ENCODE data around the gene OSBP2. TPM values are rescaled to one million over a fixed set of nuclear protein-coding genes. Genes with fewer than 3 reads are reported as not detected.
A peak's percentile ranks its signal among the peaks of the same experiment; 100 is the strongest.

OSBP2 gene
- total RNA-seq, 1 experiment from 2014 or later: 10.2 TPM

- TF ChIP-seq EZH2phosphoT487 (IDR thresholded peaks at IDR 0.05; ENCODE audit: borderline replicate concordance, low read length) (no peak), CTCF (conservative IDR thresholded peaks at IDR 0.05; ENCODE audit: low read depth, low read length) (no peak), EZH2 (IDR thresholded peaks at IDR 0.05; ENCODE audit: low read length, unreplicated experiment) (no peak)
- Histone ChIP-seq H3K4me2 (ENCODE audit: low read length) (no peak overlapping the region), H3K27ac (ENCODE audit: low read length) (no peak overlapping the region), H3F3A (ENCODE audit: low read length, unreplicated experiment) (no peaks in the 10 kb centered on the region), H4K20me1 (ENCODE audit: low read length) (no peaks in the 10 kb centered on the region), H3K79me2 (ENCODE audit: low read length) (no peaks in the 10 kb centered on the region), H3K9me2 (replicated peaks; ENCODE audit: low read length) (no peaks in the 10 kb centered on the region), H3K4me3 (ENCODE audit: low read length) (no peak overlapping the region), H3K36me3 (ENCODE audit: low read depth, low read length) (no peaks in the 10 kb centered on the region), H3K9ac (ENCODE audit: low read length) (no peak overlapping the region), H3K4me1 (ENCODE audit: insufficient read depth, low read length) (peaks cover 13% of the 10 kb centered on the region; the same call in 1 of the 2 replicates), H3K9me3 (ENCODE audit: low read length) (no peaks in the 10 kb centered on the region), H3K27me3 (ENCODE audit: low read length) (no peaks in the 10 kb centered on the region), H2AFZ (ENCODE audit: low read length) (no peak overlapping the region)
- ChIA-PET POLR2A (ENCODE audit: unreplicated experiment) (no interaction called here), CTCF (no interaction called here)
- ATAC-seq (no peak), DNase-seq (no peak)
- BruUV-seq (replicated peaks): no TSS peak
- intact Hi-C loops (cut with micrococcal nuclease): loop anchor here (10.0 kb wide), 1 partner anchor 90 kb away; no protein-coding TSS in a partner anchor
These were observed 29.4 kb upstream of the OSBP2 start for GRCh38 chr22:30665266-30665665.

GRCh38 chr22:30665786-30666185 lies 28.9 kb upstream of the OSBP2 start:
- Histone ChIP-seq H3K9ac (ENCODE audit: low read length) (no peak overlapping the region), H3K4me2 (ENCODE audit: low read length) (no peak overlapping the region), H3F3A (ENCODE audit: low read length, unreplicated experiment) (no peaks in the 10 kb centered on the region), H2AFZ (ENCODE audit: low read length) (no peak overlapping the region), H3K27me3 (ENCODE audit: low read length) (no peaks in the 10 kb centered on the region), H3K4me1 (ENCODE audit: insufficient read depth, low read length) (peaks cover 13% of the 10 kb centered on the region; the same call in 1 of the 2 replicates), H4K20me1 (ENCODE audit: low read length) (no peaks in the 10 kb centered on the region), H3K4me3 (ENCODE audit: low read length) (no peak overlapping the region), H3K27ac (ENCODE audit: low read length) (no peak overlapping the region), H3K9me3 (ENCODE audit: low read length) (no peaks in the 10 kb centered on the region), H3K9me2 (replicated peaks; ENCODE audit: low read length) (no peaks in the 10 kb centered on the region), H3K36me3 (ENCODE audit: low read depth, low read length) (no peaks in the 10 kb centered on the region), H3K79me2 (ENCODE audit: low read length) (no peaks in the 10 kb centered on the region)
- DNase-seq (no peak), ATAC-seq (no peak)
- CTCF ChIA-PET: no interaction called here
- no peak for TF ChIP-seq CTCF (conservative IDR thresholded peaks at IDR 0.05; ENCODE audit: low read depth, low read length)
- TF ChIP-seq EZH2phosphoT487 (IDR thresholded peaks at IDR 0.05; ENCODE audit: borderline replicate concordance, low read length): no peak
- no peak for TF ChIP-seq EZH2 (IDR thresholded peaks at IDR 0.05; ENCODE audit: low read length, unreplicated experiment)
- POLR2A ChIA-PET (ENCODE audit: unreplicated experiment): no interaction called here
- no TSS peak for BruUV-seq (replicated peaks)
- intact Hi-C loops (cut with micrococcal nuclease): loop anchor here (10.0 kb wide), 1 partner anchor 89 kb away; no protein-coding TSS in a partner anchor

- Histone ChIP-seq H2AFZ (ENCODE audit: low read length) (peak overlapping the region; percentile 98), H3K9me2 (replicated peaks; ENCODE audit: low read length) (no peaks in the 10 kb centered on the region), H3K4me2 (ENCODE audit: low read length) (peak overlapping the region; percentile 98), H3K36me3 (ENCODE audit: low read depth, low read length) (no peaks in the 10 kb centered on the region), H3K27ac (ENCODE audit: low read length) (no peak overlapping the region), H3K9ac (ENCODE audit: low read length) (peak overlapping the region; percentile 76), H3K79me2 (ENCODE audit: low read length) (no peaks in the 10 kb centered on the region), H3K27me3 (ENCODE audit: low read length) (no peaks in the 10 kb centered on the region), H3K4me3 (ENCODE audit: low read length) (peak overlapping the region; percentile 82), H4K20me1 (ENCODE audit: low read length) (no peaks in the 10 kb centered on the region), H3F3A (ENCODE audit: low read length, unreplicated experiment) (no peaks in the 10 kb centered on the region), H3K9me3 (ENCODE audit: low read length) (no peaks in the 10 kb centered on the region), H3K4me1 (ENCODE audit: insufficient read depth, low read length) (peaks cover 13% of the 10 kb centered on the region; the same call in 1 of the 2 replicates)
- TSS peak; percentile 55 for BruUV-seq (replicated peaks)
- TF ChIP-seq EZH2phosphoT487 (IDR thresholded peaks at IDR 0.05; ENCODE audit: borderline replicate concordance, low read length) (no peak), EZH2 (IDR thresholded peaks at IDR 0.05; ENCODE audit: low read length, unreplicated experiment) (no peak), CTCF (conservative IDR thresholded peaks at IDR 0.05; ENCODE audit: low read depth, low read length) (no peak)
- ChIA-PET POLR2A (ENCODE audit: unreplicated experiment) (interaction anchor here (0.6 kb wide), 1 partner anchor 299 kb away, joined by 8 read pairs; no protein-coding TSS in a partner anchor), CTCF (no interaction called here)
- ATAC-seq (peak; percentile 4), DNase-seq (no peak)
- intact Hi-C loops (cut with micrococcal nuclease): loop anchor here (10.0 kb wide), 1 partner anchor 88 kb away; no protein-coding TSS in a partner anchor
These were observed 27.6 kb upstream of the OSBP2 start for GRCh38 chr22:30667107-30667493.

Data from PC-3 (cell line).